Right atrium auricular region (tissue), 2 donors: Measurements from ENCODE around the gene CRB3. TPM values are rescaled to one million over a fixed set of nuclear protein-coding genes. Genes with fewer than 3 reads are reported as not detected.
"Not testable (repeated sequence)": the region's sequence is repeated elsewhere in the genome, so short reads cannot be mapped to it uniquely, and the experiment has no call there.

Source experiments
- DNase-seq: peaks from one replicate; pipeline ENCODE4 v3.0.0-alpha.2; 2019; ENCODE audit warnings: low spot score
- H3K27ac ChIP-seq, 2 donors: fragments of 200-600 bp; sonication (generic); 1 replicate in 1 of 2; 2 replicates in 1 of 2; pipeline ENCODE4 v1.5.1; 2016 to 2019
- H3K27me3 ChIP-seq, 2 donors: fragments of 200-600 bp; sonication (generic); one replicate each; pipeline versions ENCODE4 v1.5.1 to v1.6.0; 2017 to 2019
- H3K36me3 ChIP-seq: fragments of 200-600 bp; sonication (generic); one replicate; pipeline ENCODE4 v1.5.1; 2016
- H3K4me1 ChIP-seq, 2 donors: fragments of 200-600 bp; sonication (generic); one replicate each; pipeline versions ENCODE4 v1.5.1 to v1.6.0; 2017 to 2019
- H3K4me3 ChIP-seq, 2 donors: fragments of 200-600 bp; sonication (generic); 1 replicate in 1 of 2; 2 replicates in 1 of 2; pipeline ENCODE4 v1.5.1; 2017 to 2019; ENCODE audit warnings: mild to moderate bottlenecking in 1 of 2, moderate library complexity in 1 of 2
- H3K9me3 ChIP-seq, 2 donors: fragments of 200-600 bp; sonication (generic); one replicate each; pipeline ENCODE4 v1.5.1; 2019
- total RNA-seq, 2 donors: library from RNA; depleted of rRNA; stranded (reverse); fragments of >200 nt; gene quantifications; one replicate each; pipeline ENCODE4 v1.1.0, GENCODE V29; 2016
- TF ChIP-seq, protein P1 (sequence below), 2 donors: fragments of 200-600 bp; sonication (generic); IDR thresholded peaks; one replicate each; pipeline ENCODE4 v1.5.1; 2019; ENCODE audit warnings: antibody characterized with exemption in 2 of 2

Gene CRB3
- total RNA-seq, 2 donors from 2014 or later, result 0.33 to 2.5 TPM

DNA sequence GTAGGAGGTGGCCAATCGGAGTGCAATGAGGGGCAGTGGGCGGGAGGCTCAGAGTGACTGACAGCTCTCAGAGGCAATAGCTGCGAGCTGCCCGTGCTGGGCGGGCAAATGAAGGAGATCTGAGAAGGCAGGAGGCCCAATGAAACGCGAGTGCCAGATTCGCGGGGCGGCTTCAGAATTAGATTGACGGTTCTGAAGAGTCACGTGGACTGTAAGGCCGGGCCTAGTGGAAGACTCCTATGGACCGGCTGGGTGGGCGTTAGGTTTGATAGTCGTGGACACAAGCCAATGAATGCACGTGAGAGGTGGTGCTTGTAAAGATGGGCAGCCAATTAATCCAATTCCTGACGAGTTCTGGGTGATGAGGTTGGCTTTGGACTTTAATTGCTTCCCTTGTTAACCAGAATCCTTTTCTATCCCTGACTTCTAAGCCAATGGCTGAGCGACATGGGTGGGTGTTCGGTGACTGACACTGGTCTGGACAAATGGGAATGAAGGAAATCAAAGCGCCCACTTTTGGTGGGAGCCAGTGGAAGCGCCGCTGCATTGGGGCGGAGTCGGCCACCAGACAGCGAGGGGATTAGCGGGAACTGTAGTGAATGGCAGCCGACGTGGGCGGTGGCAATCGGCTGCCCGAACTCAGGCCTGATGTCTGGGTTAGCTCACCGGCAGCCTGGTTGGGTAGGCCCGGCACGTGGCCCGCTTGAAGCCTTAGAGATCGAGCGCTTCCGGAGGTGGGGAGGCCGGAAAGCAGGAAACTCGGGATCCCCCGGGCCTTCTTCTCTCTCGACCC lies 38.9 kb upstream of the CRB3 start:
- peaks cover 10% of the 10 kb centered on the region for H3K36me3 ChIP-seq
- peak overlapping the region; percentile 78 to 85 for H3K27ac ChIP-seq
- peak; percentile 100 for DNase-seq
- no peaks in the 10 kb centered on the region for H3K9me3 ChIP-seq
- peaks cover 0 to 41% of the 10 kb centered on the region in 2 donors for H3K4me1 ChIP-seq
- H3K4me3 ChIP-seq, result peak overlapping the region in 1 of 2 donors; percentile 40
- TF ChIP-seq, protein P1, sequence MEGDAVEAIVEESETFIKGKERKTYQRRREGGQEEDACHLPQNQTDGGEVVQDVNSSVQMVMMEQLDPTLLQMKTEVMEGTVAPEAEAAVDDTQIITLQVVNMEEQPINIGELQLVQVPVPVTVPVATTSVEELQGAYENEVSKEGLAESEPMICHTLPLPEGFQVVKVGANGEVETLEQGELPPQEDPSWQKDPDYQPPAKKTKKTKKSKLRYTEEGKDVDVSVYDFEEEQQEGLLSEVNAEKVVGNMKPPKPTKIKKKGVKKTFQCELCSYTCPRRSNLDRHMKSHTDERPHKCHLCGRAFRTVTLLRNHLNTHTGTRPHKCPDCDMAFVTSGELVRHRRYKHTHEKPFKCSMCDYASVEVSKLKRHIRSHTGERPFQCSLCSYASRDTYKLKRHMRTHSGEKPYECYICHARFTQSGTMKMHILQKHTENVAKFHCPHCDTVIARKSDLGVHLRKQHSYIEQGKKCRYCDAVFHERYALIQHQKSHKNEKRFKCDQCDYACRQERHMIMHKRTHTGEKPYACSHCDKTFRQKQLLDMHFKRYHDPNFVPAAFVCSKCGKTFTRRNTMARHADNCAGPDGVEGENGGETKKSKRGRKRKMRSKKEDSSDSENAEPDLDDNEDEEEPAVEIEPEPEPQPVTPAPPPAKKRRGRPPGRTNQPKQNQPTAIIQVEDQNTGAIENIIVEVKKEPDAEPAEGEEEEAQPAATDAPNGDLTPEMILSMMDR (IDR thresholded peaks at IDR 0.05), result no peak
- no peaks in the 10 kb centered on the region for H3K27me3 ChIP-seq

DNA sequence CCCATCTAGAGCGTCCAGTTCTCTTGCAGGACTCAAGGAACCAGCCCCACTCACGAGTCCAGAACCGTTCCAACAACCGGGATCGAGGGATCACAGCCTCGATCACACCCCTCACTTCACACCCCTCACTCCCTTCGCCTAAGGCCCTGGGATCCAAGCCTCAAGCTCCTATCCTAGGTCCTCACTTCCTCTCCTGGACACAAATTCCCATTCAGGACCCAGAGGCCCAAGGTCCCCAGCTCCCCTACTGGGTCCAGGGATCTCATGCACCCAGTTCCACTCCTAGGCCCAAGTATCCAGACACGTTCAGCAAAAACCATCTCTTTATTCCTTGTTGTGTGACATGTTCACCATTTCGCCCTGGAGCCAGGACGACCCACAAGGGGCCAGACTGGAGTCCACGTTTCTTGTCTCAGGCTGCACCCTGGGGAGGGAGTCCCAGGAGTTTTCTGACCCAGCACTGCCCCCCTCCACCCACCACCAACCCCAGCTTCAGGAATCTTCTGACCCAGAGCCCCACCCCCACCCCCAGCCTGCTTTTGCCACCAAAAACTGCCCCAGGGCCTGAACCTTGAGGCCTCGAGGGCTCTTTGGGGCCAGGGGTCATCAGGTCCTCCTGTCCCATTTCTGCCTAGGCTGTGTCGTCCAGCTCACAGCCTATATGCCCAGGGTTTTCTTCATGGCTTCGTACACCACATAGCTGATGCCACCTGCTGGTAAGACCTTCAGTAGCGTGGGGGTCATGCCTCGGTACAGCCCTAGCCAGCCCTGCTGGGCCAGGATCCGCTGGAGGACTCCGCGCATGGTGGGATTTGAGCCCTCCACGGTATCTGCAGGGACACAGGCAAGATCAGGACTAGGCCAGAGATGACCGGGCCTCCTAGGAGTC lies 38.1 kb upstream of the CRB3 start:
- no peak for DNase-seq
- TF ChIP-seq, protein P1 (IDR thresholded peaks at IDR 0.05), result no peak
- Histone ChIP-seq H3K9me3 (no peaks in the 10 kb centered on the region), H3K4me1 (peaks cover 0 to 35% of the 10 kb centered on the region in 2 donors), H3K27me3 (no peaks in the 10 kb centered on the region), H3K27ac (peak overlapping the region; percentile 78 to 85), H3K36me3 (peaks cover 2% of the 10 kb centered on the region), H3K4me3 (peak overlapping the region in 1 of 2 donors; percentile 40)

DNA sequence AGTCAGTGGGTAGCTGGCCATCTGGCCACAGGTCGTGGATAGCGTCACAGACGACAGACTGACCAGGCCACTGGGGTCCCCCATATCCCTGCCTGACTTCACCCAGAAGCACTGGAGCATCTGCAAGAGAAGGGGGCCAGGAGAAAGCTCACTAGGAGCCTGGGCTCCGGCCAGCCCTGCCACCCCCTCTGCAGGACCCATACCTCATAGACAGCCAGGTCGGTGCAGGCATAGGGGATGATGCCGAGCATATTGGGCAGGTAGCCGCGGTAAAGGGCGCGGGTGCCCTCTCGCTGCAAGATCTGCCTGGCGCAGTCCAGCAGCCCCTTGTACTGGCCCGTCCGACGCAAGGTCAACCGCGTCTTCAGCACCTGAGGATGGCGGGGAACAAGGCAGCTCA lies 36.9 kb upstream of the CRB3 start:
- Histone ChIP-seq H3K4me1 (peaks cover 0 to 26% of the 10 kb centered on the region in 2 donors), H3K4me3 (no peak overlapping the region), H3K9me3 (no peaks in the 10 kb centered on the region), H3K27me3 (no peaks in the 10 kb centered on the region), H3K36me3 (no peaks in the 10 kb centered on the region), H3K27ac (no peak overlapping the region)
- TF ChIP-seq, protein P1 (IDR thresholded peaks at IDR 0.05), result no peak
- DNase-seq, result no peak

DNA sequence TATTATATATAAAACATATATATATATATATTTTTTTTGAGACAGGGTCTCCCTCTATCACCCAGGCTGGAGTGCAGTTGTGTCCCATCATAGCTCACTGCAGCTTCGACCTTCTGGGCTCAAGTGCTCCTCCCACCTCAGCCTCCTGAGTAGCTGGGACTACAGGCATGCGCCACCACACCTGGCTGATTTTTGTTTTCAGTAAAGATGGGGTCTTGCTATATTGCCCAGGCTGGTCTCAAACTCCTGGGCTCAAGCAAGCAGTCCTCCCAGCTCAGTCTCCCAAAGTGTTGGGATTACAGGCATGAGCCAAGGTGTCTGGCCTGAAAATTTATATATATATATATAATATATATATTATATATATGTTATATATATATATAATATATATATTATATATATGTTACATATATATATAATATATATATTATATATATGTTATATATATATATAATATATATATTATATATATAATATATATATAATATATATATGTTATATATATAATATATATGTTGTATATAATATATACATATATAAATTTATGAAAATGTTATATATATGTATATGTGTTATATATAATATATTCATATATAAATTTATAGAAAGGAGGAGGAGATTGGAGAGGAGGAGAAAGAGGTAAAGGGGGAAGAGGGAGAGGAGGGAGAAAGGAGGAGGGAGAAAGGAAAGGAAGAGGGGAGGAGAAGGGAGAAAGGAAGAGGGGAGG lies 35.2 kb upstream of the CRB3 start:
- not testable (repeated sequence) for DNase-seq, H3K9me3 ChIP-seq, H3K27me3 ChIP-seq, H3K27ac ChIP-seq, H3K4me3 ChIP-seq, H3K4me1 ChIP-seq, H3K36me3 ChIP-seq

DNA sequence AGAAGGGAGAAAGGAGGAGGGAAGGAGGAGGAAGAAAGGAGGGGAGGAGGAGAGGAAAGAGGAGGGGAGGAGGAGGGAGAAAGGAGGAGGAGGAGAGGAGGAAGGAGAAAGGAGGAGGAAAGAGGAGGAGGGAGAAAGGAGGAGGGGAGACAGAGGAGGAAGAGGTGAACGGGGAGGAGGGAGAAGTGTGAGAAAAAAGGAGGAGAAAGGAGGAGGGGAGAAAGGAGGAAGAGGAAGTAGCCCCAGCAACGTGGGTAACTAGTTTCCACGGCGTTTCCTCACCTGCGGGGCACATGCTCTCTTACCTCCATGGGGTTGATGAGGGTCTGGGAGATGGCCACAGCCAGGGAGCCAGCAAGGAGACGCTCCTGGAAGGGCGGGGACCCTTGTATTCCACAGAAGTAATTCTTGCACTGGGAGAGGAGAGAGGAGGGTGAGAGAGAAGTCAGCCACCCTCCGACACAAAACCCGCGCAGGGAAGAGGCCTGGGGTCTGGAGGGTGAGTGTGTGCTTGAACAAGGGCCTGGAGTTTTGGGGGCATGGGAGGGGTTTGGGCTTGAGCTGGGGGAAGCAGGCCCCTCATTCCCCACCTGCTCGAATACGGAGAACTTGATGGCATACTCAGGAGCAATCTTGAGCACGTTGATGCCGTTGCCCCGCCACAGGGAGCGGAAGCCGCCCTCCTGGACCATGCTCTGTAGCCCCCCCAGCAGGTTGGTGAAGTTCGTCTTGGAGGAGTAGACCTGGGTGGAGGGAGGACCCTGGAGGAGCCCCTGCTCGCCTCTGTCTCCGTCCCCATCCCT lies 34.5 kb upstream of the CRB3 start:
- Histone ChIP-seq H3K27me3 (no peaks in the 10 kb centered on the region), H3K9me3 (no peaks in the 10 kb centered on the region), H3K4me1 (peaks cover 0 to 7% of the 10 kb centered on the region in 2 donors), H3K4me3 (no peak overlapping the region), H3K27ac (no peak overlapping the region), H3K36me3 (no peaks in the 10 kb centered on the region)
- no peak for DNase-seq
- TF ChIP-seq, protein P1 (IDR thresholded peaks at IDR 0.05), result no peak
